Endothelial cell of umbilical vein (primary cell): ENCODE measurements around the gene TNFAIP8L1. TPM values are rescaled to one million over a fixed set of nuclear protein-coding genes. Genes with fewer than 3 reads are reported as not detected.

Source experiments
- BruUV-seq: library from RNA; stranded (reverse); fragments of 400-500 nt; replicated peaks from 2 replicates; lab custom pipeline; 2021; lab: Mats Ljungman, UMichigan
- CTCF ChIA-PET: fragments of 300-600, 350-600 bp; sonication (Branson Sonifier 250); formaldehyde crosslinking; loops from one replicate; lab custom pipeline; 2021; ENCODE audit warnings: antibody characterized with exemption, inconsistent platforms; lab: Charles Lee
- POLR2A ChIA-PET: fragments of 300-600, 350-600 bp; sonication (Branson Sonifier 250); formaldehyde crosslinking; loops from one replicate; lab custom pipeline; 2021; ENCODE audit warnings: antibody characterized with exemption, inconsistent platforms; lab: Charles Lee
- DNase-seq: peaks from one replicate; pipeline ENCODE4 v3.0.0-alpha.2; 2011; ENCODE audit warnings: low read depth, low spot score
- FAIRE-seq: peaks from 2 replicates; lab custom pipeline; 2011; peaks lifted over from hg19 to GRCh38; lab: Jason Lieb, UNC
- H2AFZ ChIP-seq: 2 replicates; pipeline ENCODE4 v1.6.0; 2012; ENCODE audit warnings: low read depth, low read length, control low read depth, inconsistent platforms
- H3K27ac ChIP-seq: 2 replicates; pipeline ENCODE4 v1.5.1; 2011; ENCODE audit warnings: low read depth, mild to moderate bottlenecking, control low read depth, low read length, moderate library complexity; ENCODE audit not compliant: insufficient read depth
- H3K27me3 ChIP-seq, 2 experiments: 2 replicates each; pipeline versions ENCODE4 v1.6.0 to v1.6.1; 2011; ENCODE audit warnings: low read length in 2 of 2, mixed read lengths in 1 of 2; ENCODE audit not compliant: control insufficient read depth in 2 of 2, insufficient read depth in 2 of 2
- H3K36me3 ChIP-seq, 2 experiments: 2 replicates in 1 of 2; 3 replicates in 1 of 2; pipeline ENCODE4 v1.5.1; 2011; ENCODE audit warnings: low read length in 2 of 2, mild to moderate bottlenecking in 1 of 2, moderate library complexity in 1 of 2; ENCODE audit not compliant: control insufficient read depth in 2 of 2, insufficient read depth in 2 of 2; ENCODE audit errors: extremely low read depth in 1 of 2
- H3K4me1 ChIP-seq: 3 replicates; pipeline ENCODE4 v1.5.1; 2011; ENCODE audit warnings: mild to moderate bottlenecking, low read length; ENCODE audit not compliant: control insufficient read depth, insufficient read depth; ENCODE audit errors: extremely low read depth
- H3K4me2 ChIP-seq: 2 replicates; pipeline ENCODE4 v1.6.1; 2011; ENCODE audit warnings: low read length, control low read depth, mixed read lengths; ENCODE audit not compliant: insufficient read depth
- H3K4me3 ChIP-seq, 3 experiments: fragments of 200-600 bp in 1 of 3; sonication (generic), shearing (Covaris generic) in 1 of 3; replicated peaks in 1 of 3; 2 replicates each; pipeline ENCODE4 v1.5.1; 2011 to 2016; ENCODE audit warnings: control low read depth in 3 of 3, low read length in 3 of 3, mild to moderate bottlenecking in 2 of 3, inconsistent platforms in 1 of 3, low read depth in 1 of 3, moderate library complexity in 1 of 3; ENCODE audit not compliant: insufficient read depth in 1 of 3
- H3K79me2 ChIP-seq: 2 replicates; pipeline ENCODE4 v1.6.0; 2012; ENCODE audit warnings: low read length, inconsistent platforms; ENCODE audit not compliant: control insufficient read depth, insufficient read depth
- H3K9ac ChIP-seq: replicated peaks from 2 replicates; pipeline ENCODE3; 2011; ENCODE audit warnings: low read length, control low read depth; ENCODE audit not compliant: insufficient read depth; ENCODE audit errors: extremely low read depth
- H3K9me1 ChIP-seq: replicated peaks from 3 replicates; pipeline ENCODE4 v1.6.0; 2011; ENCODE audit warnings: mild to moderate bottlenecking, low read length; ENCODE audit not compliant: control insufficient read depth, insufficient read depth; ENCODE audit errors: extremely low read depth
- H3K9me3 ChIP-seq: replicated peaks from 2 replicates; pipeline ENCODE4 v1.5.1; 2012; ENCODE audit warnings: low read length, inconsistent platforms; ENCODE audit not compliant: control insufficient read depth, insufficient read depth
- H4K20me1 ChIP-seq: replicated peaks from 2 replicates; pipeline ENCODE3; 2011; ENCODE audit warnings: mild to moderate bottlenecking, low read length; ENCODE audit not compliant: control insufficient read depth, insufficient read depth; ENCODE audit errors: extremely low read depth
- FOS ChIP-seq: IDR thresholded peaks from 2 replicates; pipeline ENCODE4 v1.6.1; 2011; ENCODE audit warnings: mild to moderate bottlenecking, low read length, moderate library complexity, borderline replicate concordance; ENCODE audit not compliant: insufficient read depth
- GATA2 ChIP-seq: IDR thresholded peaks from 2 replicates; pipeline ENCODE4 v1.7.0; 2011; ENCODE audit warnings: low read depth, mild to moderate bottlenecking, moderate library complexity, mixed read lengths, low read length; ENCODE audit not compliant: insufficient read length, insufficient read depth
- JUN ChIP-seq: IDR thresholded peaks from 2 replicates; pipeline ENCODE4 v1.6.1; 2011; ENCODE audit warnings: borderline replicate concordance, low read depth; ENCODE audit not compliant: insufficient read length, insufficient read depth
- MYC ChIP-seq: IDR thresholded peaks from one replicate; pipeline ENCODE4 v1.6.1; 2011; ENCODE audit warnings: mild to moderate bottlenecking, low read depth, low read length
- POLR2A ChIP-seq: IDR thresholded peaks from 2 replicates; pipeline ENCODE4 v1.6.1; 2012; ENCODE audit warnings: low read depth, mild to moderate bottlenecking, control low read depth, low read length
- dilution Hi-C: fragments of 300-500 bp; cut with MboI; formaldehyde crosslinking; loops from one replicate; pipeline ENCODE4 v1.15.0; 2019; ENCODE audit warnings: low sequenced_read_pairs; ENCODE audit not compliant: extremely low pct_ligation_motif_present
- intact Hi-C: fragments of 100-400 bp; cut with micrococcal nuclease; formaldehyde crosslinking; loops from one replicate; pipeline ENCODE4 v1.10.0; 2022
- polyA plus RNA-seq, 4 experiments: library from polyadenylated mRNA; depleted of rRNA in 3 of 4; stranded (reverse) in 3 of 4; unstranded in 1 of 4; fragments of >200 nt; gene quantifications; 2 replicates each; pipeline versions ENCODE4 v1.2.1 to v1.2.3, GENCODE V29; 2011 to 2012; ENCODE audit warnings: missing spikeins in 1 of 4
- total RNA-seq: library from RNA; stranded (reverse); gene quantifications from 2 replicates; pipeline ENCODE4 v1.2.3, GENCODE V29; 2021
- TF ChIP-seq, protein P1 (sequence below), 2 donors: IDR thresholded peaks; 1 replicate in 1 of 2; 2 replicates in 1 of 2; pipeline ENCODE4 v1.5.1; 2011; ENCODE audit warnings: low read length in 2 of 2, mild to moderate bottlenecking in 2 of 2, moderate library complexity in 2 of 2, control low read depth in 1 of 2, inconsistent platforms in 1 of 2, low read depth in 1 of 2; ENCODE audit not compliant: insufficient read depth in 1 of 2; ENCODE audit errors: extremely low read depth in 1 of 2

Gene TNFAIP8L1
- total and polyA plus RNA-seq, 2 donors (not counting 3 experiments of a cell fraction or from before 2014, with no cell fraction given): 40.0 to 56.1 TPM

DNA sequence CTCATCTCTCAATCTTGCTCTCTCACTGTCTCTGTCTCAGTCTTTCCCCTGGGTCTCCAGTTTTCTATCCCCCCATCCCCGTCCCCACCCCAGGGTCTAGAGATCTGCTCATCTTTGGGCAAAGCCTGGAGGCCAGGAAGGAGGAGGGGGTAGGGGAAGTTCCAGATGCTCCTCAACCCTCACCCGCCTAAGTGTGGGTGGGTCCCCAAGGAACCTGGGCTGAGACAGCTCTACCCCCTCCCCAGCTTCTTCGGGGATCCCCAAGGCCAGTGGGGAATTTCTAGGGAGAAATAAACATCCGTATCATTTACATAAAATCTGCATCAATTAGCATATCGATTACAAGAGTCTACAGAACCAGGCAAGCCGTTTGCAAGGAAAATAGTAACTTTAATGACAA is 48.0 kb upstream of the TNFAIP8L1 start:
- DNase-seq: no peak
- CTCF ChIA-PET: interaction anchor here (1.1 kb wide), 1 partner anchor 42 kb away, joined by 3 read pairs; no protein-coding TSS in a partner anchor

DNA sequence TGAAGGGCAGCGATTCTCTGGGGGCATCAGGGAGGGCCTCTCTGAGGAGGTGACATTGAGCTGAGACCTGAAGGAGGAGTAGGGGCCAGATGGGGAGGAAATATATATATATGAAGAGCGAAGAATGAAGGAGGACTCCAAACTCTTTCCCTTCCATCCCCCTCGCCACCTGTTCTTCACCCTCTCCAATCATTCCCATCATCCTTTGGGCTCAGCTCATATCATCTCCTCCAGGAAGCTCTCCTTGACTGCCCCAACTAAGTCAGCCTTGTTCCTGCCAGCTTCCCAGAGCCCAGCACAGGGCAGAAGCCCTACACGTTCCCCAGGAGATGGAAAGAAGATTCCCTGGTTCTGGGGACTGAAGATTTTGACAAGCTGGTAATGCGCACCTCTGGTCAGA is 46.9 kb upstream of the TNFAIP8L1 start:
- no peak overlapping the region for H2AFZ ChIP-seq
- no peak overlapping the region for H3K4me2 ChIP-seq
- no TSS peak for BruUV-seq
- H3K9ac ChIP-seq: no peak overlapping the region
- dilution Hi-C loops (no loop called here), intact Hi-C loops (no loop called here)
- CTCF ChIA-PET: interaction anchor here (4.5 to 6.6 kb wide), 2 partner anchors 31 to 41 kb away, joined by 23 to 57 read pairs; no protein-coding TSS in a partner anchor
- POLR2A ChIA-PET: no interaction called here
- DNase-seq: no peak
- no peak overlapping the region for H3K4me3 ChIP-seq
- no peaks in the 10 kb centered on the region for H3K36me3 ChIP-seq
- H3K79me2 ChIP-seq: no peaks in the 10 kb centered on the region
- no peaks in the 10 kb centered on the region for H3K4me1 ChIP-seq
- no peaks in the 10 kb centered on the region for H3K9me1 ChIP-seq
- H3K27me3 ChIP-seq: peaks cover 3 to 4% of the 10 kb centered on the region in 2 experiments
- H3K27ac ChIP-seq: no peak overlapping the region
- no peaks in the 10 kb centered on the region for H3K9me3 ChIP-seq
- no peaks in the 10 kb centered on the region for H4K20me1 ChIP-seq
- FAIRE-seq: no peak
- TF ChIP-seq, protein P1, sequence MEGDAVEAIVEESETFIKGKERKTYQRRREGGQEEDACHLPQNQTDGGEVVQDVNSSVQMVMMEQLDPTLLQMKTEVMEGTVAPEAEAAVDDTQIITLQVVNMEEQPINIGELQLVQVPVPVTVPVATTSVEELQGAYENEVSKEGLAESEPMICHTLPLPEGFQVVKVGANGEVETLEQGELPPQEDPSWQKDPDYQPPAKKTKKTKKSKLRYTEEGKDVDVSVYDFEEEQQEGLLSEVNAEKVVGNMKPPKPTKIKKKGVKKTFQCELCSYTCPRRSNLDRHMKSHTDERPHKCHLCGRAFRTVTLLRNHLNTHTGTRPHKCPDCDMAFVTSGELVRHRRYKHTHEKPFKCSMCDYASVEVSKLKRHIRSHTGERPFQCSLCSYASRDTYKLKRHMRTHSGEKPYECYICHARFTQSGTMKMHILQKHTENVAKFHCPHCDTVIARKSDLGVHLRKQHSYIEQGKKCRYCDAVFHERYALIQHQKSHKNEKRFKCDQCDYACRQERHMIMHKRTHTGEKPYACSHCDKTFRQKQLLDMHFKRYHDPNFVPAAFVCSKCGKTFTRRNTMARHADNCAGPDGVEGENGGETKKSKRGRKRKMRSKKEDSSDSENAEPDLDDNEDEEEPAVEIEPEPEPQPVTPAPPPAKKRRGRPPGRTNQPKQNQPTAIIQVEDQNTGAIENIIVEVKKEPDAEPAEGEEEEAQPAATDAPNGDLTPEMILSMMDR (IDR thresholded peaks at IDR 0.05; ENCODE audit: extremely low read depth in 1 of 2, insufficient read depth in 1 of 2, low read depth in 1 of 2, low read length in 2 of 2): no peak
- TF ChIP-seq JUN (no peak), MYC (no peak), FOS (no peak), GATA2 (no peak)

More for the DNA sequence above, 48.0 kb upstream of the TNFAIP8L1 start:
- FAIRE-seq: no peak
- H3K4me2 ChIP-seq: no peak overlapping the region
- intact Hi-C loops (no loop called here), dilution Hi-C loops (no loop called here)
- no peaks in the 10 kb centered on the region for H3K36me3 ChIP-seq
- H3K79me2 ChIP-seq: no peaks in the 10 kb centered on the region
- no peaks in the 10 kb centered on the region for H4K20me1 ChIP-seq
- H3K27ac ChIP-seq: no peak overlapping the region
- no peaks in the 10 kb centered on the region for H3K9me3 ChIP-seq
- H3K9ac ChIP-seq: no peak overlapping the region
- POLR2A ChIA-PET: no interaction called here
- no peaks in the 10 kb centered on the region for H3K9me1 ChIP-seq
- H3K27me3 ChIP-seq: peaks cover 0 to 3% of the 10 kb centered on the region in 2 experiments
- no peak overlapping the region for H2AFZ ChIP-seq
- H3K4me3 ChIP-seq: no peak overlapping the region
- no peak for TF ChIP-seq POLR2A
- no peak for TF ChIP-seq GATA2
- no peak for TF ChIP-seq MYC
- TF ChIP-seq, protein P1 (IDR thresholded peaks at IDR 0.05; ENCODE audit: extremely low read depth in 1 of 2, insufficient read depth in 1 of 2, low read depth in 1 of 2, low read length in 2 of 2): no peak
- no peak for TF ChIP-seq JUN
- no peaks in the 10 kb centered on the region for H3K4me1 ChIP-seq
- no TSS peak for BruUV-seq
